A172 (cell line): ENCODE data around the gene RTN4RL1. TPM values are rescaled to one million over a fixed set of nuclear protein-coding genes. Genes with fewer than 3 reads are reported as not detected.
A peak's percentile ranks its signal among the peaks of the same experiment; 100 is the strongest.

ENCODE experiments used
- DNase-seq: peaks from one replicate; pipeline ENCODE4 v3.0.0-alpha.2; 2015; ENCODE audit warnings: low spot score
- total RNA-seq: library from RNA; depleted of rRNA; stranded (reverse); fragments of >200 nt; shearing (Covaris generic); gene quantifications from 2 replicates; pipeline ENCODE4 v1.2.3, GENCODE V29; 2014

RTN4RL1 gene
- total RNA-seq, 1 experiment from 2014 or later, result 2.2 TPM

GRCh38 chr17:1977583-1978395 is 47.3 kb downstream of the RTN4RL1 start:
- no peak for DNase-seq

- no peak for DNase-seq
Observed at GRCh38 chr17:1976683-1977064, 48.5 kb downstream of the RTN4RL1 start.

DNA sequence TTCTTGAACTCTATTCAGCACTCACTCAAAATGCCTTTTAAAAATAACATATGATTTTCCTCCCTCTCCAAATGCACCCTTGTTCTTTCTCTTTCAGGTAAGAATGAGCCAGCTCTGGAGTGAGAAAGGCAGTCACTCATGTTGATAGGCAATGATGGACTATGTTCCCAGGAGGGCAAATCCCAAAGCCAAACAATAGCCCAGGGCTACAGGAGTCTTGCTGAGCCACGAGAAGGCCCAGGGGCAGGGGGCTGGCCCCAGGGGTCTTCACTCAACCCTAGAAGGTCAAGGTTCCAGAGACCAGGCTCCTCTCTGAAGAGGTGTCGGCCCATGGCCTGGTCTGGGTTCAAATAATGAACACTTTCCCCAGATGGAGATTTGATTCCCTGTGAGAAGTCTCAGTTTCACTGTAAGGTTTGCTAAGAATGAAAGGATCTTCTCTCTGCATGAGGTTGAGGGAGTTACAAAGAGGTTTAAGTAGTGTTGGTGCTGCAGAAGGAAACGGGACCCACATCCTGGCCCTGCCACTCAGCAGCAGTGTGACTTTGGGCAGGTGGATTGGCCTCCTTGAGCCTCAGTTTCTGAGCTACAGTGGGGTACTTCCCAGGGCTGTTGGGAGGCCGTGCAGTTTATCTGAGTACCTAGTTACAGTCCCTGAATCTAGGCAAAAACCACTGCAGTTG is 49.0 kb downstream of the RTN4RL1 start:
- no peak for DNase-seq

- DNase-seq, result no peak
Observed at GRCh38 chr17:1975573-1975972, 49.6 kb downstream of the RTN4RL1 start.

DNA sequence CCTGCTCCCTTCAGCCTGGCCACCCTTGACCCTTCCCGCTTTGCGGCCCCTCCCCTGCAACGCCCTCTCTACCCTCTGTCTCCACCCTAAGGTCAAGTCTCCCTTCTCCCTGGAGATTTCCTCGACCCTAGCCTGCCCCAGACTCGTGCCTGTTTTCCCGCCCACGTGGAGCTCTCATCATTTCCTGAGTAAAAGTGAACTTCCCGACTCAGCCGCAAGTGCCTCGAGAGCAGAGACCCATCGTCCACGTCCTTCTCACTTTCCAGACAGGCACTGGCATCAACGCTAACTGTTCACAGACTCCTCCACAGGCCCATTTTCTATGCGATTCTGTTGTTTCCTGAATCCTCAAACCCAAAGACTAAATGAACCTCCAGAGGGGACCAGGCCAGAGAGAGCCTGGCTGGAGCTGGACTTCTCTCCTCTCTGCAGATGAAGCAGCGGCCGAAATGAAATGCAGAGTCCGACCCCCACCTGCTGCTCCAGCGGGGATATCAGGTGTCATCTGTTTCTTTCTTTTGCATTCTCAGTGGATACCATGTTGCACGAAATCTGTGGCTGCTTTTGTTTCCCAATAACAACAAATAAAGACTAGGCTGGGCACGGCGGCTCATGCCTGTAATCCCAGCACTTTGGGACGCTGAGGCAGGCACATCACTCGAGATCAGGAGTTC is 52.5 kb downstream of the RTN4RL1 start:
- no peak for DNase-seq

GRCh38 chr17:1970843-1971384 is 54.2 kb downstream of the RTN4RL1 start:
- DNase-seq, result no peak

DNA sequence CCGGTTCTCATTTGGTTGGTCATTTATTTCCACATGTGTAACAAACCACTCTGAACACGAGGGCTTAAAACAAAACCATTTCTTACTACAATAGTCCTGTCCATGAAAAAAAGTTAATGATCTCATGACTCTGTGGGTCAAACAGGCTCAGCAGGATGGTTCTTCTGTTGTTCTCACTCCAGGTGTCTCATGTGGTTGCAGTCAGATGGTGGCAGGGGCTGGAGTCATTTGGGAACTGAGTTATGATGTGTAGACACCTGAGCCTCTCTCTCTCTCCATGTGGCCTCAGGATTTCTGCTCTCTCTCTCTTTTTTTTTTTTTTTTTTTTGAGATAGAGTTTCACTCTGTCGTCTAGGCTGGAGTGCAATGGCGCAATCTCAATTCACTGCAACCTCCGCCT is 55.4 kb downstream of the RTN4RL1 start:
- DNase-seq, result no peak

GRCh38 chr17:1967213-1967612 is 57.9 kb downstream of the RTN4RL1 start:
- no peak for DNase-seq

DNA sequence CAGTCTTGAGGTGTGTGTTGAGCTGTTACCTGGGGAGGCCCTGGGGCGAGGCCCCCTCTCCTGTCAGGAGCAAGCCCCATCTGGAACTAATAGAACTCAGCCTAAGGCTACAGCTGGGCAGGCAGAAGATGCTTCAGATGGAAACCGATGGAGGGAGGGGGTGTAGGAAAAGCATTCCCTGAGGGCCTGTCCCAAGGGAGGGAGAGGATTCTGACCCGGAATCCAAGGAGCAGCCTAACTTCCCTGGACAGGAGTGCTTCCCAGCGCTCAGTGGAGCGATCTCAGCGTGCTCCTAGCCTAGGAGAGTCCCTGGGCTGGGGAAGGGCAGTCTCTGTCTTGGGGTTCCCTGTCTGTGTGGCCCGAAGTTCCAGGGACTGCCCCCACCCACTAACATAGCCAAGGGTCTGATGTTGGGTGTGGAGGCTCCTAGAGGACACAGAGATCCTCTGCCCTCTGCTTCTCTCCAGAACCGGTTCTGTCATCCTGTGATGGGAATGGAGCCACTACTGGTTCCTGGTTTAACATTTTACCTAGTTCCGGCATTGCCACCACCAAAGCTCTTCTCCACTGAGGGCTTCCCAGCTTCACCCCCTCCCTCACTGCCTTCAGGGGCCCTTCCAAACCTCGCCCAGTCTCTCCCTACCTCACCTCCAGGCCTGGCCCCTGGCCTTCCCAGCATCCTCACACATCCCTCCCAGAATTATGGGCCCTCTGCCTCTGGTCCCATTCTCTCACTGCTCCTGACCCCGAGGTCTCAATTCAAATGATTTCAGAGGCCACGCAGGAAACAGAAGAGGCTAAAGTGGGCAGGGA is 58.7 kb downstream of the RTN4RL1 start:
- no peak for DNase-seq

- DNase-seq, result peak; percentile 44
Observed at GRCh38 chr17:1965556-1966273, 59.4 kb downstream of the RTN4RL1 start.

DNA sequence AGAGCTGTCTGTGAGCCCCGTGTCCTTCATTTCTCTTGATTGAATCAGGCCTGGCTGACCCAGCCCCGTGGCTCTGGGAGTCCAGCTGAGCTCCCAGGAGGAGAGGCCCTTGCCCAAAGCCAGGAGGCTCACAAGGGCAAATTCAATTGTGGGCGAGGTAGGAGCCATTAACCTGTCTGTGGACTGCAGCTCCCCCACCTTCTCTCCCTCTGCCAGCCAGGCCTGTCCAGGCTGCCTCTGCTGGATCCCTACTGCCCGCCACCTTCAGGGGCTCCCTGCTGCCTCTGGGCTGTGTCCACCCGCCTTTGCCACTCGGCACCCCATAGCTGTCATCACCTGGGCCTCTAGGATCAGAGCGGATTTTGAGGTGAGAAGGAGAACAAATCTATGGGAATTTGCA is 61.9 kb downstream of the RTN4RL1 start:
- DNase-seq, result no peak

DNA sequence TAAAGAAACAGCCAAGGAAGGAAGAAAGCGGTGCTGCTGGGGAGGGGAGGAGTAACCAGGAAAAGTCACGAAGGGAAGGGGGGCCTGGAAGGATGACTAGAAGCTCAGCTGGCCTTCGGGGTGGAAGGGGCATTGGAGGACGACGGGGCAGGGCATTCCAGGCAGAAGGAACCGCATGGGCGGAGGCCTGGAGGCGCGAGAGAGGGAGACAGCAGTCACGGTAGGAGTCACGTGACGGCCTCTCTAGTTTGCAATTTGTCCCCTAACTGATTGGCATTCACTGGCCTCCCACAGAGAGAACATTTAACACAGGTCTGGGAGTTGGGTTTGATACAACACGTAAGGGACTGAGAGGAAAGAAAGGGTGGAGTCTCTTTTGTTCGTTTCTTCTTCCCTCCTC is 63.9 kb downstream of the RTN4RL1 start:
- no peak for DNase-seq

GRCh38 chr17:1960545-1960912 is 64.6 kb downstream of the RTN4RL1 start:
- no peak for DNase-seq

DNA sequence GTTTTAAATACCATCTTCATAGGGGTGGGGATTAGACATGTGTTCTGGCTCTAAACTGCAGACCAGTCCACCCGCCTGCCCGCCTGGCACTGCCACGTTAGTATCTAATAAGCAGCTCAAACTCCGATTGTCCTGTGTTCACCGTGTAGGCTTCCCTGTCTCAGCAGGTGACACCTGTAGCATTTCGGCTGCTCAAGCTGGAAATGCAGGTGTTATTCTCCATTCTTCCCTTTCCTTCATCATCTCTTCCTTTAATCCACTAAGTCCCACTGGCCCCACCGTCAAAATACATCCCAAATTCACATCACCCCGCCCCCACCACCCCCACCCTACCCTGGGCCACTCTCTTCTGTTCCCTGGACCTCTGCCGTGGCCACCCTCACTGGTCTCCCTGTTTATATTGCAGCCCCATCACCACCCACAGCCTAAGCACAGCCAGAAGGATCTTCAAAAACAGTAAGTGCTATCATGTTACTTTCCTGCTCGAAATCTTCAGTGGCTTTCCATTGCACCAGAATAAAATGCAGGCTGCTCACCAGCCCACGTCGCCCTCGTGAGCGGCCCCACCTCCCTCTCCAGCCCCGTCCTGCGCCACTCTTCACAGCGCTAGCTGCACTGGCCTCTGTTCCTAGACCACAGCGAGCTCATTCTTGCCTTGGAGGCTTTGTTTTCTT is 65.1 kb downstream of the RTN4RL1 start:
- no peak for DNase-seq

DNA sequence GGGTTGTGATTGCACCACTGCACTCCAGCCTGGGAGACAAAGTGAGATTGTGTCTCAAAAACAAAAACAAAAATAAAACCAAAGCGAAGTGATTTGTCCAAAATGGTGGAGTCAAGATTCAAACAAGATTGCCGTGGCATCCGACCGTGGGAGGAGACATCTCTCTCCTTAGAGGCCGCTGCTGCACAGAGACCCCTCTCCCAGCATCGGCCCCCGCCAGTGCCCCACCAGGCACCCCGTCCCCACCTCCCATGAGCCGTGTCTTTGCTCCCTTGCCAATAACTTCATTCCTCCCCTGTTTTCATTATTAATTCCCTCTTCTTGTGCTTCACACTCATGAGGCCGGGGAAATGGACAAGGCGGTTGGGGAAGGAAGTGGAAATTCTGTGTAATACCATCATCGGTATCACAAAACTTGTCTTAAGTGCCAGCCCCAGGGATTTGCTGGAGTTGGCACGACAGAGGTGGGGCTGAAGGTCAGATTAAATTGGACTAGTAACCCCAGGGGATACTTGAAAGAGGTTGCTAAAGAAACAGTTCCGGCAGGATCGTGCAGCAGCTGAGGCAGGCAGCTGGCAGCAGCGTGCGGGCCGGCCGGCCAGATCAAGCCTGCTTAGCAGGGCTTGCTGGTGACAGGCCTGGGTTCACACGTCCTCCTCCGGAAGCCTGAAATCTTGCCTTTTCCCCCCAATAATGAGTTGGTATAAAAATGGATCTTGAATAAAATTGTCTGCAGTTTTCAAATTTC is 66.8 kb downstream of the RTN4RL1 start:
- DNase-seq, result no peak

DNA sequence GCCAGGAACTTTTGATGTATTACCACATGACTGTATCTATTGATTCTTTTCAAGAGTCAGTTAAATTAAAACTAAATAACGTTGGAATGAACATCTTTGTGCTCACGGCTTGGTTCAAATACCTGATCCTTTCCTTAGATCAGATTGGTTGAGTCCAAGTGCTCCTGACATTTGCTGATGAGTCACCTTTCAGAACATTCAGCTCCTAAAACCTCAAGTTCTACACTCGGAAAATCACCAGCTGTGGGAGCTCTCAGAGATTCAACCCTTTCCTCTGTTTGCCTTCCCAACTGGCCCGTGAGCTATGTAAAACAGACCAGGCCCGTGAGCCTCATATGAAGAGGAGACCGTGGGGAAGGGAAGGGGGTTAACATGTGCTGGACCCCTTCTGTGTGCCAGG is 68.1 kb downstream of the RTN4RL1 start:
- DNase-seq, result peak; percentile 60

DNA sequence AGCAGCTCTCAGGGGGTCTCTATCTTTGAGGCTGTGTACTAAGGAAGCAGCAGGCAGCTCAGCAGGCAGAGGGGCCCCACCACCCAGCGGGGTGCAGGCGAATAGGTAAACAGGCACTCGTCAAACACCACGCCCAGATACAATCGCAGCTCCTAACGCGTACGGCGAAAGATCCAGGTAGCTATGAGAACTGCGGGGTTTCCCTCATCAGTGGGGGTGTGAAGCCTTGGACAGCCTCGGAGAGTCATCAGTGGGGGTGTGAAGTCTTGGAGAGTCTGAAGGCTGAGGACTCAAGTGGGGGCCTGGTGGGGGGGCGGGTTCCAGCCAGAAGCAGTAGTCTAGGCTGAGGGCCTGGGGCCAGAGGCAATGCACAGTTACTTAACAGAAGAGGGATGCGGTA is 69.0 kb downstream of the RTN4RL1 start:
- DNase-seq, result no peak

DNA sequence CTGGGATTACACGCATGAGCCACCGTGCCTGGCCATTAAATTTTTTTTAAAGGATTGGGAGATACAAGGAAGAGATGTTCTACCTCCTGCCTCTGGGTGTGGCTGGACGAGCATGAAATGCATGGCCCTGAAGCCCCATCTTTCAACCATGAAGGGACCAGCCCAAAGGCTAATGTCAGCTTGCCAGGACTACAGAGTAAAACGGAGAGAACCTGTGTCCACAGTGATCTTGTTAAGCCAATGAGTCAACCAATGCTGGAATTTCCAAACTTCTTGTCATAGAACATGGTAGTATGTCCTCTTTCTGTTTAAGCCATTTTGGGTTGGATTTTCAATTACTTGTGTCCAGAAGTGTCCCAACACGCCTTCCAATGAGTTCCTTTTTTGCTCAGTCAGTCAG is 71.3 kb downstream of the RTN4RL1 start:
- DNase-seq, result no peak

GRCh38 chr17:1951920-1952319 is 73.2 kb downstream of the RTN4RL1 start:
- no peak for DNase-seq

DNA sequence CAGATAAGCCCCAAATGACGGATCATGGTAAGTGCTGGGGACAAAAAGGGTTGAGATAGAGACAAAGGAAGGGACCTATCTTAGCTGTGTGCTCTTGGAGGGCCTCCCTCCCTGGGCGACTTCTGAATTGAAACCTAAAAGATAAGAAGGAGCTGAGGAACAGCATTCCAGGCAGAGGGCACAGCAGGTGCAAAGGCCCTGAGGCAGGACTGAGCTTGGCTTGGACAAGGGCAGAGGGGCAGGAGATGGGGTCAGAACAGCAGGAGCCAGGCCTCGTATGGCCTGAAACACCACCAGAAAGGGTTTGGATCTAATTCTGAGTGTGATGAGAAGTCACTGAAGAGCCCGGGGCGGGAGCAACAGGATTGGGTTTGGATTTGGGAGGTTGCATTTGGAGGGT is 75.4 kb downstream of the RTN4RL1 start:
- no peak for DNase-seq
